Spleen (tissue), 7 donors: ENCODE results near the gene GPRIN3.

ENCODE experiments used
- POLR2A ChIP-seq, 3 donors: fragments of 450-650 bp; IDR thresholded peaks; one replicate each; pipeline ENCODE4 v1.5.1; 2017; ENCODE audit warnings: antibody characterized with exemption in 3 of 3, mild to moderate bottlenecking in 1 of 3
- POLR2AphosphoS5 ChIP-seq, 3 donors: sonication (generic); formaldehyde crosslinking; IDR thresholded peaks; one replicate each; pipeline ENCODE4 v1.5.1; 2017; ENCODE audit warnings: antibody characterized with exemption in 3 of 3
- TF ChIP-seq, protein P1 (sequence below), 11 experiments: fragments of 200-600 bp in 7 of 11; fragments of 450-650 bp in 4 of 11; sonication (generic) in 4 of 11; IDR thresholded peaks in 8 of 11; conservative IDR thresholded peaks in 3 of 11; 1 replicate in 7 of 11; 2 replicates in 4 of 11; pipeline versions ENCODE4 v1.4.0 to v1.8.0; 2016 to 2021; ENCODE audit warnings: antibody characterized with exemption in 11 of 11, inconsistent platforms in 4 of 11, mild to moderate bottlenecking in 1 of 11
- donor health status: DM: no; HTN: no; CAD: no; lungs with moderate emphysema.
- donor health status: DM: no; HTN: no; CAD: no.
- donor health status: DM: no; HTN: no; CAD: no.

DNA sequence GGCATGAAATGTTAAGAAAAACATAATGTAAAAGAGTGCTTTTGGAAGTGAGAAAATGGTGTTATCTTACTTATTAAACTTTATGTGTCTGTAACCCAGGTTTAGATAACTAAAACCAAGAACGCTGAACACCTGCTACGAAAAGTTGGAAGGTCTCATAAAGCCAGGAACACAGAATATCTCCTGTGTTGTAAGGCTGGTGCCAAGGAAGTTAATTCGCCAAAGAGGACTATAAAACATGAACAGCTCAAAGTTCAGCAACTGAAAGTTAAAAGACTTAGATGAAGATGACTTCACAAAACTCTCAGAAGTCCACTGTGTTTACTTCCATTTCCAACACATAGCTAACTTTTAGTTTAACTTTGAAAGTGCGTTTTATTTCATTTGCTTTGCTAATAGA lies 54.3 kb downstream of the GPRIN3 start:
- TF ChIP-seq, protein P1, sequence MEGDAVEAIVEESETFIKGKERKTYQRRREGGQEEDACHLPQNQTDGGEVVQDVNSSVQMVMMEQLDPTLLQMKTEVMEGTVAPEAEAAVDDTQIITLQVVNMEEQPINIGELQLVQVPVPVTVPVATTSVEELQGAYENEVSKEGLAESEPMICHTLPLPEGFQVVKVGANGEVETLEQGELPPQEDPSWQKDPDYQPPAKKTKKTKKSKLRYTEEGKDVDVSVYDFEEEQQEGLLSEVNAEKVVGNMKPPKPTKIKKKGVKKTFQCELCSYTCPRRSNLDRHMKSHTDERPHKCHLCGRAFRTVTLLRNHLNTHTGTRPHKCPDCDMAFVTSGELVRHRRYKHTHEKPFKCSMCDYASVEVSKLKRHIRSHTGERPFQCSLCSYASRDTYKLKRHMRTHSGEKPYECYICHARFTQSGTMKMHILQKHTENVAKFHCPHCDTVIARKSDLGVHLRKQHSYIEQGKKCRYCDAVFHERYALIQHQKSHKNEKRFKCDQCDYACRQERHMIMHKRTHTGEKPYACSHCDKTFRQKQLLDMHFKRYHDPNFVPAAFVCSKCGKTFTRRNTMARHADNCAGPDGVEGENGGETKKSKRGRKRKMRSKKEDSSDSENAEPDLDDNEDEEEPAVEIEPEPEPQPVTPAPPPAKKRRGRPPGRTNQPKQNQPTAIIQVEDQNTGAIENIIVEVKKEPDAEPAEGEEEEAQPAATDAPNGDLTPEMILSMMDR (IDR thresholded peaks at IDR 0.05 in 8 of 11, conservative IDR thresholded peaks at IDR 0.05 in 3 of 11), result no peak
- TF ChIP-seq POLR2AphosphoS5 (IDR thresholded peaks at IDR 0.05), result no peak
- TF ChIP-seq POLR2A (IDR thresholded peaks at IDR 0.05), result no peak
